MCF 10A (cell line): ENCODE measurements around the gene PCCA. TPM values are rescaled to one million over a fixed set of nuclear protein-coding genes. Genes with fewer than 3 reads are reported as not detected.

ENCODE experiments used
- BruUV-seq: library from RNA; stranded (reverse); fragments of 400-500 nt; replicated peaks from 2 replicates; lab custom pipeline; 2021; lab: Mats Ljungman, UMichigan
- CTCF ChIA-PET: fragments of 300-600 bp; sonication (Branson Sonifier 250); formaldehyde crosslinking; extraction: SDS; loops from one replicate; lab custom pipeline; 2021; ENCODE audit warnings: antibody characterized with exemption, inconsistent platforms; lab: Yijun Ruan, JAX
- POLR2A ChIA-PET: fragments of 300-600, 350-650 bp; sonication (Branson Sonifier 250); formaldehyde crosslinking; extraction: SDS; loops from one replicate; lab custom pipeline; 2020; ENCODE audit warnings: antibody characterized with exemption, inconsistent platforms; lab: Yijun Ruan, JAX
- DNase-seq: peaks from one replicate; pipeline ENCODE4 v3.0.0-alpha.2; 2018; ENCODE audit not compliant: unreplicated experiment
- H3K27ac Mint-ChIP-seq: one replicate; pipeline ENCODE4 v1.8.0; 2022; ENCODE audit warnings: mild to moderate bottlenecking, low read depth, mixed read lengths; ENCODE audit not compliant: unreplicated experiment
- H3K27me3 Mint-ChIP-seq: one replicate; pipeline ENCODE4 v1.8.0; 2022; ENCODE audit warnings: mixed read lengths; ENCODE audit not compliant: insufficient read depth, unreplicated experiment
- H3K36me3 Mint-ChIP-seq: one replicate; pipeline ENCODE4 v1.8.0; 2022; ENCODE audit warnings: mild to moderate bottlenecking, moderate library complexity, mixed read lengths; ENCODE audit not compliant: insufficient read depth, unreplicated experiment
- H3K4me1 Mint-ChIP-seq: one replicate; pipeline ENCODE4 v1.8.0; 2022; ENCODE audit warnings: mixed read lengths; ENCODE audit not compliant: insufficient read depth, unreplicated experiment
- H3K4me3 Mint-ChIP-seq: one replicate; pipeline ENCODE4 v1.8.0; 2022; ENCODE audit warnings: mild to moderate bottlenecking, moderate library complexity, mixed read lengths; ENCODE audit not compliant: unreplicated experiment
- H3K9me3 Mint-ChIP-seq: one replicate; pipeline ENCODE4 v1.8.0; 2022; ENCODE audit warnings: mixed read lengths; ENCODE audit not compliant: unreplicated experiment
- CTCF ChIP-seq: fragments of 200-600 bp; IDR thresholded peaks from one replicate; pipeline ENCODE4 v1.8.0; 2022; ENCODE audit warnings: antibody characterized with exemption, mild to moderate bottlenecking; ENCODE audit not compliant: unreplicated experiment
- intact Hi-C: fragments of 100-400 bp; cut with micrococcal nuclease; formaldehyde crosslinking; loops from 2 replicates; pipeline ENCODE4 v1.14.1; 2022
- total RNA-seq: library from RNA; stranded (reverse); gene quantifications from 2 replicates; pipeline ENCODE4 v1.2.3, GENCODE V29; 2022

PCCA gene
- total RNA-seq, 1 experiment from 2014 or later, result 23.4 TPM

- TF ChIP-seq CTCF, result no peak
- no peak for DNase-seq
- BruUV-seq, result no TSS peak
- no peak overlapping the region for H3K4me3 Mint-ChIP-seq
- no peaks in the 10 kb centered on the region for H3K9me3 Mint-ChIP-seq
- CTCF ChIA-PET, result interaction anchor here (0.7 to 1.3 kb wide), 2 partner anchors 19 to 23 kb away, joined by 3 to 4 read pairs; no protein-coding TSS in a partner anchor
- no peaks in the 10 kb centered on the region for H3K36me3 Mint-ChIP-seq
- intact Hi-C loops, result no loop called here
- no peaks in the 10 kb centered on the region for H3K27me3 Mint-ChIP-seq
- no peak overlapping the region for H3K27ac Mint-ChIP-seq
- POLR2A ChIA-PET, result interaction anchor here (0.6 to 1.4 kb wide), 2 partner anchors 107 to 159 kb away, joined by 3 to 4 read pairs; partner anchors contain the start of gene PCCA
- H3K4me1 Mint-ChIP-seq, result peaks cover 7% of the 10 kb centered on the region
Observed at GRCh38 chr13:100196375-100196774, 107.5 kb downstream of the PCCA start.

DNA sequence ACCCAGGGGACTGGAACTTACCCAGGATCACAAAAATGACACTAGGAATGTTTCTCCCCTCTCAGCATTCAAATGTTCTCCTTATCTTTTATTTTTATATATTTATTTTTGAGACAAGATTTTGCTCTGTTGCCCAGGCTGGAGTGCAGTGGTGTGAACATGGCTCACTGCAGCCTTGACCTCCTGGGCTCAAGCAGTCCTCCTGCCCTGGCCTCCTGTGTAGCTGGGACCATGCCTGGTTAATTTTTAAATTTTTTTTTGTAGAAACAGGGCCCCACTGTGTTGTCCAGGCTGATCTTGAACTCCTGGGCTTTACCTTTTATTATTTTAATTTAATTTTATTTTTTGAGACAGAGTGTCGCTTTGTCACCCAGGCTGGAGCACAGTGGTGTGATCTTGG lies 108.2 kb downstream of the PCCA start:
- intact Hi-C loops, result no loop called here
- no TSS peak for BruUV-seq
- H3K4me1 Mint-ChIP-seq, result peaks cover 7% of the 10 kb centered on the region
- H3K36me3 Mint-ChIP-seq, result no peaks in the 10 kb centered on the region
- H3K27ac Mint-ChIP-seq, result no peak overlapping the region
- H3K9me3 Mint-ChIP-seq, result no peaks in the 10 kb centered on the region
- no peaks in the 10 kb centered on the region for H3K27me3 Mint-ChIP-seq
- H3K4me3 Mint-ChIP-seq, result no peak overlapping the region
- POLR2A ChIA-PET, result interaction anchor here (0.8 to 1.0 kb wide), 2 partner anchors 13 to 108 kb away, joined by 3 read pairs; partner anchors contain the start of gene PCCA
- CTCF ChIA-PET, result interaction anchor here (1.1 to 1.5 kb wide), 2 partner anchors 11 to 13 kb away, joined by 3 read pairs; no protein-coding TSS in a partner anchor
- no peak for TF ChIP-seq CTCF
- DNase-seq, result no peak

GRCh38 chr13:100197591-100198365 lies 108.9 kb downstream of the PCCA start:
- BruUV-seq, result no TSS peak

More at GRCh38 chr13:100197591-100198365, 108.9 kb downstream of the PCCA start:
- ChIA-PET CTCF (interaction anchor here (0.6 to 1.5 kb wide), 3 partner anchors 10 to 329 kb away, joined by 3 read pairs; no protein-coding TSS in a partner anchor), POLR2A (interaction anchor here (0.8 to 2.2 kb wide), 3 partner anchors 13 to 109 kb away, joined by 3 to 10 read pairs (median 3); partner anchors contain the start of gene PCCA)
- Mint-ChIP-seq H3K36me3 (no peaks in the 10 kb centered on the region), H3K27ac (peak overlapping the region; percentile 16), H3K4me3 (peak overlapping the region; percentile 26), H3K27me3 (no peaks in the 10 kb centered on the region), H3K9me3 (peaks cover 5% of the 10 kb centered on the region), H3K4me1 (peaks cover 7% of the 10 kb centered on the region)
- no peak for TF ChIP-seq CTCF
- intact Hi-C loops, result no loop called here
- peak; percentile 64 for DNase-seq
